ENCODE results near the gene TMEM120B.
"Not testable (repeated sequence)": the region's sequence is repeated elsewhere in the genome, so short reads cannot be mapped to it uniquely, and the experiment has no call there.

DNA sequence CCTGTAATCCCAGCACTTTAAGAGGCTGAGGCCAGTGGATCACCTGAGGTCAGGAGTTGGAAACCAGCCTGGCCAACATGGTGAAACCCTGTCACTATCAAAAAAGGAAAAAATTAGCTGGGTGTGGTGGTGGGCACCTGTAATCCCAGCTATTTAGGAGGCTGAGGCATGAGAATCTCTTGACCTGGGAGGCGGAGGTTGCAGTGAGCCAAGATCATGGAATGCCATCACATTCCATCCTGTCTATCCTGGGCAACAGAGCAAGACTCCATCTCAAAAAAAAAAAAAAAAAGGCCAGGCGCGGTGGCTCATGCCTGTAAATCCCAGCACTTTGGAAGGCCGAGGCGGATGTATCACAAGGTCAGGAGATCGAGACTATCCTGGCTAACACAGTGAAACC, 14.7 kb upstream of the TMEM120B start:
- TF ChIP-seq YY1 (IDR thresholded peaks at IDR 0.05; ENCODE audit: insufficient read depth, insufficient read length); SUZ12 (IDR thresholded peaks at IDR 0.05; ENCODE audit: extremely low read depth, insufficient read depth, insufficient read length); ZNF274 (IDR thresholded peaks at IDR 0.05; ENCODE audit: low read depth, low read length): not testable (repeated sequence)

Data from NT2/D1 (cell line).